GM19455 (cell line): ENCODE results near the gene PDE4A.

Experiments
- ATAC-seq: cut with Tn5 transposase; IDR thresholded peaks from one replicate; pipeline ENCODE4 v1.9.1; 2021; ENCODE audit not compliant: unreplicated experiment

The PDE4A gene

GRCh38 chr19:10505583-10506229, 85.4 kb downstream of the PDE4A start:
- ATAC-seq = no peak

DNA sequence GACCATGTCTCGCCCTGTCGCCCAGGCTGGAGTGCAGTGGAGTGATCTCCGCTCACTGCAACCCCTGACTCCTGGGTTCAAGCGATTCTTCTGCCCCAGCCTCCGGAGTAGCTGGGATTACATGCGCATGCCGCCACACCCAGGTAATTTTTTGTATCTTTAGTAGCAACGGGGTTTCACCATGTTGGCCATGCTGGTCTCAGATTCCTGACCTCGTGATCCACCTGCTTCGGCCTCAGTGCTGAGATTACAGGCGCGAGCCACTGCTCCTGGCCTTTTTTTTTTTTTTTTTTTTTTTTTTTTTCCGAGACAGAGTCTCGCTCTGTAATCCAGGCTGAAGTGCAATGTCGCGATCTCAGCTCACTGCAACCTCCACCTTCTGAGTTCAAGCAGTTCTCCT, 87.7 kb downstream of the PDE4A start:
- no peak for ATAC-seq

DNA sequence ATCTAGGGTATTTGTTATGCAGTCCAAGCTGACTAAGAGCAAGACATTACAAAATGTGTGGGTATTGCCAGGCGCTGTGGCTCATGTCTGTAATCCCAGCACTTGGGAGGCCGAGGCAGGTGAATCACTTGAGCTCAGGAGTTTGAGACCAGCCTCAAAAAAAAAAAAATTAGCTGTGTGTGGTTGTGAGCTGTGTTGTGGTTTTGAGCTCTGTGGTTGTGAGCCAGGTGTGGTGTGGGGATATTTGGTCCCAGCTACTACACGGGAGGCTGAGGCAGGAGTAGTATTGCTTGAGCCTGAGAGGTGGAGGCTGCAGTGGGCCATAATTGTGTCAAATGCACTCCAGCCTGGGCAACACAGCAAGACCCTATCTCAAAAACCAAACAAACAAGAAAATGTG, 88.4 kb downstream of the PDE4A start:
- no peak for ATAC-seq

DNA sequence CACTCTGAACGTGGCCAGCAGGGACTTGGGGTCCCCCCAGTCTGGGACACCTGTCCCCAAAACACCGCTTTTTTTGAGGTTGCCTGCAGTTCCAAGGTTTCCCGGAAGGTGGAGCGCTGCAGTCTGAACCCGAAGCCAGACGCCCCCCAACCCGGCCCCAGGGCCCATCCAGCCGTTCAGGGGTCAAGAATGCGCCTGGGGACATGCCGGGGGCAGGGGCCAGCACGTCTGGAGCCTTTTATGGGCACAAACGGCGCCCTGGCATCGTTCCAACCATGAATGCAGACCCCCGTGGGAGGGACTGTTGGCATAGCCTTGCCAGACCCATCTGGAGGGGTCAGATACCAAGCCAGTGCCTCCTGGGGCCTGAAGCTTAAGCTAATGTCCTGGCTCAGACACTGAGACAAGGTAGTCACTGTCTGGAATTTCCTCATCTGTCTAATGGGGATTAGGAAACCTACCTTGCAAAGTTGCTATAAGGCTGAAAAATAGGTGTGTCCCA, 90.0 kb downstream of the PDE4A start:
- no peak for ATAC-seq

DNA sequence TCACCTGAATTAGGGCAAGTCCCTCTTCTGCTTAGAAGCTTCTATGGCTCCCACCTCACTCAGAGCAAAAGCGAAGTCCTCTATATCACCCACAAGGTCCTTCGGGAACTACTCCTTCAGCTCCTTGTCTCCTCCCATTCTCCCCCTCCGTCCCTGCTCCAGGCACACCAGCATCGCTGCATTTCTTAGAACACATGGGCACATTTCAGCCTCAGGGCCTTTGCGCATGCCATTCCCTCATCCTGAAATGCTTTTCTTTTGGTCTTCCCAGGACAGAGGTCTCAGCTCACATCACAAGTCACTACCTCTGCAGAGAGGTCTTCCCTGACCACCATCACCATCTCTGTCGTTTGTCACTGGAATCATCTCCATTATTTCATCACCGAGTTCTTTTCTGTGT, 92.9 kb downstream of the PDE4A start:
- ATAC-seq = no peak

GRCh38 chr19:10514211-10515145, 94.1 kb downstream of the PDE4A start:
- no peak for ATAC-seq

- no peak for ATAC-seq
Measured at GRCh38 chr19:10516064-10516385, 95.7 kb downstream of the PDE4A start.

- no peak for ATAC-seq
Measured at GRCh38 chr19:10516671-10517286, 96.4 kb downstream of the PDE4A start.

GRCh38 chr19:10517361-10517759, 97.0 kb downstream of the PDE4A start, which contains the start of gene S1PR5:
Gene S1PR5 (minus strand): TSS chr19:10517447. CDS start chr19:10515011, 2,436 bp downstream.
- ATAC-seq = no peak

DNA sequence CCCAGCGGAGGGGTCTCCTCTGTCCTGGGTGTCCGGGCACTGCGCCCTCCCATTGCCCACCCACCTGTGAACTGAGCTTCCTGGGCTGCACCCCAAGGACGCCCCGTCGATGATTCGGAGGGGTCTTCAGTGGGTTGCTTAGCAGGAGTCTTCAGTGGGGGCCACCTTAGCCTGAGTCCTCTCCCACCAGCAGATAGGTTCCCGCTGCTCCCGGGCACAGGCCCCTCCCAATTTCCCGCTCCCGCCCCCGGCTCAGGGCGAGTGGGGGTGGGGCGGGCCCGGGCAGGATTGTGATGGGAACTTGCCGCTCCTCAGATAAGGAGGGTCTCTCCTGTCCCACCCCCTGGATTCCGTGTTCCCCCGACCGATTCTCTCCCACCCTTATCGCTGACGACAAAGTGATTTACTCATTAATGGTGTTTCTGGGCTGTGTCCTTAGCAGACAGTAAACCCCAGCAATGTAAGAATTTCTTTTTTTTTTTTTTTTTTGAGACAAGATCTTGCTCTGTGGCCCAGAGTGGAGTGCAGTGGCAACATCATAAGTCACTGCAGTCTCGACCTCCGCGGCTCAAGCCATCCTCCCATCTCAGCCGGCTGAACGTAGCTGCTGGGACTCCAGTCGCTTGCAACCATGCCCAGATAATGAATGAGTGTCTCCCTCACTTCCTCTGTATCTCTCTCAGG, 97.6 kb downstream of the PDE4A start:
- no peak for ATAC-seq

DNA sequence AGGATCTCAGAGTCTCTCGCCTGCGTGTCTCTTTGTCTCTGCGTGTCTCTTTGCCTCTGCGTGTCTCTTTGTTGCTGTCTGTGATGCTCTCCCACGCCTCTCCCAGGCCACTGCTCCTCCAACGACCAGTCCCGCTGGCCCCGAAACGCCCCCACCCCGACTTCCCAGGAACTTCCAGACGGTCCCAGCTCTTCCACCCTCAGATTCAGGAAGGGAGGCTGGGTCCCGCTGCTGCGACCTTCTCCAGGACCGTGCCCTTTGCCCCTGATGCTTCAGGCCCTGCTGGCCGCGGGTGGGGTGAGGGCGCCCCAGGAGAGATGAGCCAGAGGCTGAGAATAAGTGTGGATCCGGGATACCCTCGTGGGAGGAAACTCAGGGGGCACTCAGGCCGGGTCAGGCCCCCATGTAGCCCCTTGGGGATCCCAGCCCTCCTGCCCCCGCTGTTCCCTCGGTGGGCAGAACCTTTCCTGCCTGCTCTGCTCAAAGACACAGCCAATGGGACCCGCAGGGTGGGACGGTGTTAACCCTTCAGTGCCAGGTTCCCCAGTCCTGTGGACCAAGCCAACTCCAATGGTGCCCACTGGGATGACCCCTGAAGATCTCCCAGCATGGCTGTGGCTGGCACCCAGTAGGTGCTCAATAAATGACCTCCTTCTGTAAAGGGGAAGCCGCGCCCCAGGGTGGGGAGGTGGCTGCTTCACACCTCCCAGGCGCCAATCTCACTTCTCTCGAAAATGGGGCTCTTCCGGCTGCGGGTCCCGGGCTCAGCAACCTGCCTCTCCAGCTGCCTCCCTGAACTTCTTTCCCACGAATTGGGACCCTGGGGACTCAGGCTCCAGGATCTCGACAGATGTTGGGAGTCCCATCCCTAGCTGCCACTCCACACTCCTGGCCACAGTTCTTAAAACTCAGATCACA, 98.4 kb downstream of the PDE4A start:
- ATAC-seq = no peak
